Measurements from ENCODE around the gene SAMD9L. TPM values are rescaled to one million over a fixed set of nuclear protein-coding genes. Genes with fewer than 3 reads are reported as not detected.

SAMD9L gene
- total and polyA plus RNA-seq, 2 experiments from 2014 or later: 17.0 to 19.9 TPM

- no peaks in the 10 kb centered on the region for H3K36me3 ChIP-seq (ENCODE audit: low read depth)
- peak overlapping the region; percentile 92 for H3K27ac ChIP-seq
- peak; percentile 93 for DNase-seq
- H3K4me3 ChIP-seq: peak overlapping the region; percentile 78
- WGBS, 2 experiments (ENCODE audit: low coverage in 1 of 2, low lambda C conversion rate in 2 of 2, missing lambda C conversion rate in 2 of 2): 32 to 46% methylated on average over 7 of the region's 7 CpGs
- H3K4me2 ChIP-seq (ENCODE audit: unreplicated experiment): peak overlapping the region; percentile 85
- H3K9me2 ChIP-seq (ENCODE audit: insufficient read depth): no peaks in the 10 kb centered on the region
- TF ChIP-seq EZH2phosphoT487 (IDR thresholded peaks at IDR 0.05; ENCODE audit: insufficient read depth, low read depth) (no peak), EZH2 (IDR thresholded peaks at IDR 0.05; ENCODE audit: insufficient read depth, poor library complexity, severe bottlenecking) (no peak)
- H2AFZ ChIP-seq: peak overlapping the region; percentile 49
- H3F3A ChIP-seq (ENCODE audit: insufficient read depth): peaks cover 47% of the 10 kb centered on the region
- no peaks in the 10 kb centered on the region for H3K9me3 ChIP-seq (ENCODE audit: low read depth)
- H3K27me3 ChIP-seq (replicated peaks; ENCODE audit: insufficient read depth): no peaks in the 10 kb centered on the region
- in situ Hi-C loops (cut with MboI): no loop called here
- peak overlapping the region; percentile 72 for H3K9ac ChIP-seq
- H4K20me1 ChIP-seq (ENCODE audit: insufficient read depth): no peaks in the 10 kb centered on the region
- H3K4me1 ChIP-seq (ENCODE audit: insufficient read depth): peaks cover 46% of the 10 kb centered on the region
- peaks cover 66% of the 10 kb centered on the region for H3K79me2 ChIP-seq (ENCODE audit: insufficient read depth)
These were observed 32.4 kb downstream of the SAMD9L start for GRCh38 chr7:93115796-93116195.

DNA sequence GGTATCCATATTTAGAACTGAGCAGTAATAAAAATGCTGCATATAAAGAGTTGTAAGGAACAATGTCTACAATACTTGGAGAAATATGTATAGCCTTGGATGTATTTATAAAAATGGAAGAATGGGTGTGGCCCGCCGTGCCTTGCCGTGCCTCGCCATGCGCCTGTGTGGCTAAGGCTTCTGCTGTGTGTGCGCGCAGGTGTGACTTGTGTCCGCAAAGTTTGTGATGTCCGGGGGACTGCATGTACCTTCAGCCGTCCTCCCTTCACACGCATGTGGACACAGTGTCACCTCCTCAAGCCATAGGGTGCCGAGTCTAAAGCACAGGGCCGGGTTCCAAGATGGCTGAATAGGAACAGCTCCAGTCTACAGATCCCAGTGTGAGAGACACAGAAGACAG lies 40.2 kb downstream of the SAMD9L start:
- no peaks in the 10 kb centered on the region for H3K9me2 ChIP-seq (ENCODE audit: insufficient read depth)
- H2AFZ ChIP-seq: no peak overlapping the region
- H3K9me3 ChIP-seq (ENCODE audit: low read depth): no peaks in the 10 kb centered on the region
- DNase-seq: no peak
- WGBS, 2 experiments (ENCODE audit: low coverage in 1 of 2, low lambda C conversion rate in 2 of 2, missing lambda C conversion rate in 2 of 2): 96 to 99% methylated on average over 13 of the region's 13 CpGs
- H3K4me3 ChIP-seq: no peak overlapping the region
- in situ Hi-C loops (cut with MboI): no loop called here
- H3K9ac ChIP-seq: no peak overlapping the region
- TF ChIP-seq EZH2 (IDR thresholded peaks at IDR 0.05; ENCODE audit: insufficient read depth, poor library complexity, severe bottlenecking): no peak
- TF ChIP-seq EZH2phosphoT487 (IDR thresholded peaks at IDR 0.05; ENCODE audit: insufficient read depth, low read depth): no peak
- no peaks in the 10 kb centered on the region for H3K4me1 ChIP-seq (ENCODE audit: insufficient read depth)
- H4K20me1 ChIP-seq (ENCODE audit: insufficient read depth): no peaks in the 10 kb centered on the region
- no peaks in the 10 kb centered on the region for H3K27me3 ChIP-seq (replicated peaks; ENCODE audit: insufficient read depth)
- H3K79me2 ChIP-seq (ENCODE audit: insufficient read depth): peaks cover 49% of the 10 kb centered on the region
- no peaks in the 10 kb centered on the region for H3F3A ChIP-seq (ENCODE audit: insufficient read depth)
- no peak overlapping the region for H3K4me2 ChIP-seq (ENCODE audit: unreplicated experiment)
- H3K36me3 ChIP-seq (ENCODE audit: low read depth): peaks cover 52% of the 10 kb centered on the region
- no peak overlapping the region for H3K27ac ChIP-seq

- no peak overlapping the region for H3K9ac ChIP-seq
- 51 to 67% methylated on average over 2 of the region's 2 CpGs for WGBS, 2 experiments (ENCODE audit: low coverage in 1 of 2, low lambda C conversion rate in 2 of 2, missing lambda C conversion rate in 2 of 2)
These were observed 50.8 kb downstream of the SAMD9L start for GRCh38 chr7:93097388-93097787.

GRCh38 chr7:93092757-93093370 lies 55.3 kb downstream of the SAMD9L start:
- H4K20me1 ChIP-seq (ENCODE audit: insufficient read depth): no peaks in the 10 kb centered on the region
- H3K4me2 ChIP-seq (ENCODE audit: unreplicated experiment): no peak overlapping the region
- H3K79me2 ChIP-seq (ENCODE audit: insufficient read depth): no peaks in the 10 kb centered on the region
- H3K27me3 ChIP-seq (replicated peaks; ENCODE audit: insufficient read depth): peaks cover 20% of the 10 kb centered on the region; the same call in 1 of the 2 replicates
- H3K9me2 ChIP-seq (ENCODE audit: insufficient read depth): no peaks in the 10 kb centered on the region
- no peaks in the 10 kb centered on the region for H3F3A ChIP-seq (ENCODE audit: insufficient read depth)
- H2AFZ ChIP-seq: no peak overlapping the region
- H3K9ac ChIP-seq: no peak overlapping the region
- H3K27ac ChIP-seq: no peak overlapping the region
- no peaks in the 10 kb centered on the region for H3K9me3 ChIP-seq (ENCODE audit: low read depth)
- in situ Hi-C loops (cut with MboI): loop anchor here (10.0 kb wide), 1 partner anchor 132 kb away; the partner anchor contains the start of gene HEPACAM2
- H3K4me3 ChIP-seq: no peak overlapping the region
- H3K36me3 ChIP-seq (ENCODE audit: low read depth): no peaks in the 10 kb centered on the region
- no peaks in the 10 kb centered on the region for H3K4me1 ChIP-seq (ENCODE audit: insufficient read depth)
- TF ChIP-seq EZH2 (IDR thresholded peaks at IDR 0.05; ENCODE audit: insufficient read depth, poor library complexity, severe bottlenecking) (no peak), EZH2phosphoT487 (IDR thresholded peaks at IDR 0.05; ENCODE audit: insufficient read depth, low read depth) (no peak)
- DNase-seq: peak; percentile 60
- WGBS, 2 experiments (ENCODE audit: low coverage in 1 of 2, low lambda C conversion rate in 2 of 2, missing lambda C conversion rate in 2 of 2): 20 to 47% methylated on average over 1 of the region's 1 CpG

More at GRCh38 chr7:93097388-93097787, 50.8 kb downstream of the SAMD9L start:
- Histone ChIP-seq H3K27ac (no peak overlapping the region), H3K79me2 (ENCODE audit: insufficient read depth) (no peaks in the 10 kb centered on the region), H4K20me1 (ENCODE audit: insufficient read depth) (no peaks in the 10 kb centered on the region), H3K9me3 (ENCODE audit: low read depth) (no peaks in the 10 kb centered on the region), H3F3A (ENCODE audit: insufficient read depth) (peaks cover 11% of the 10 kb centered on the region; the same call in 1 of the 2 replicates), H3K4me3 (no peak overlapping the region), H3K36me3 (ENCODE audit: low read depth) (no peaks in the 10 kb centered on the region; the same call in 1 of the 2 replicates), H3K27me3 (replicated peaks; ENCODE audit: insufficient read depth) (no peaks in the 10 kb centered on the region), H3K4me2 (ENCODE audit: unreplicated experiment) (no peak overlapping the region), H3K4me1 (ENCODE audit: insufficient read depth) (no peaks in the 10 kb centered on the region), H2AFZ (no peak overlapping the region), H3K9me2 (ENCODE audit: insufficient read depth) (no peaks in the 10 kb centered on the region)
- in situ Hi-C loops (cut with MboI): loop anchor here (10.0 kb wide), 1 partner anchor 127 kb away; the partner anchor contains the start of gene HEPACAM2
- DNase-seq: no peak
- TF ChIP-seq EZH2 (IDR thresholded peaks at IDR 0.05; ENCODE audit: insufficient read depth, poor library complexity, severe bottlenecking): no peak
- no peak for TF ChIP-seq EZH2phosphoT487 (IDR thresholded peaks at IDR 0.05; ENCODE audit: insufficient read depth, low read depth)

Other genes with a start within 250 kb of the SAMD9L start
- gene SAMD9, start 30.4 kb downstream of the SAMD9L start, total RNA-seq (2014; rRNA removed; shearing (Covaris generic)): 26.2 and 31.2 TPM in 2 replicates
- 14.1 and 15.3 TPM in 2 replicates for gene SAMD9, start 30.4 kb downstream of the SAMD9L start, polyA plus RNA-seq (2016; fragmentation: Nextera tagmentation; extraction: Ambion mirVana)
- not detected in 2 replicates for gene HEPACAM2, start 78.1 kb upstream of the SAMD9L start, total RNA-seq (2014; rRNA removed; shearing (Covaris generic))
- not detected in 2 replicates for gene HEPACAM2, start 78.1 kb upstream of the SAMD9L start, polyA plus RNA-seq (2016; fragmentation: Nextera tagmentation; extraction: Ambion mirVana)
- gene VPS50, start 84.0 kb upstream of the SAMD9L start, total RNA-seq (2014; rRNA removed; shearing (Covaris generic)): 23.3 and 30.9 TPM in 2 replicates
- 10.3 and 11.9 TPM in 2 replicates for gene VPS50, start 84.0 kb upstream of the SAMD9L start, polyA plus RNA-seq (2016; fragmentation: Nextera tagmentation; extraction: Ambion mirVana)

Data from GM23248 (cell line).